Measurements from ENCODE around the gene ALG13.
"Not testable (repeated sequence)": the region's sequence is repeated elsewhere in the genome, so short reads cannot be mapped to it uniquely, and the experiment has no call there.

The ALG13 gene

DNA sequence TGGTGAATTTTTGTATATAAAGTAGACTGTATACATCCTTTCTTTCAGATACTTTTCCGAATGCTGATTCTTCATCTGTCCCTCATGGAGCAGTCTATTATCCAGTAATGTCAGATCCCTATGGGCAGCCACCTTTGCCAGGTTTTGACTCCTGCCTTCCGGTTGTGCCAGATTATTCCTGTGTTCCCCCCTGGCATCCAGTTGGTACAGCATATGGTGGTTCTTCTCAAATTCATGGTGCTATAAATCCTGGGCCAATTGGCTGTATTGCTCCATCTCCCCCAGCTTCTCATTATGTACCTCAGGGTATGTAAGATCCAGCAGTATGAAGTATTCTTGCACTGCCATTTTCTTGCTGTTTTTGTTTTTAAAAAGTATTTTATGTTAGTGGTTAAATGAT, 78.7 kb downstream of the ALG13 start:
- no peak for DNase-seq (ENCODE audit: low read depth)

- no peak for DNase-seq (ENCODE audit: low read depth)
These were observed 80.7 kb downstream of the ALG13 start for GRCh38 chrX:111761578-111762135.

DNA sequence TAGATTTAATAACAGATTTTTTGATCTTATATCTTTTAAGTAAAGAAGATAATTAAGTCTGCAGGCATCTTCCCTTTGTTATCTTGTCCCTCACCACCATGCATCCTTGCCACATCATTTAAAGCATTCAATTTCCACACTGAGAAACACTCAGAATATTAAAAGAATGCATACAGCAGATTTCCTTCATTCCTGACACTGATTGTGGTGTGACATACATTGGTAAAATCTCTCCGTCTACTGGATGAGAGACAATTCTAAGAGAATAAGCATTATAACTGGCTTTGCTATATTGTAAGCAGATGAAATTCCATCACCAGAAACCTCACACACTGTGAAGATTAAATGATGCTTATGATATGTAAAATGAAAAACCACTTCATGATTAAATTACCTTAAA, 97.6 kb downstream of the ALG13 start:
- no peak for DNase-seq (ENCODE audit: low read depth)

- DNase-seq (ENCODE audit: low read depth), result no peak
These were observed 98.6 kb downstream of the ALG13 start for GRCh38 chrX:111779582-111779981.

- DNase-seq (ENCODE audit: low read depth), result no peak
These were observed 103.7 kb downstream of the ALG13 start for GRCh38 chrX:111784667-111785066.

- not testable (repeated sequence) for DNase-seq (ENCODE audit: low read depth)
These were observed 109.1 kb downstream of the ALG13 start for GRCh38 chrX:111790054-111790453.

Measured in ELR (cell line).